GM12878 (cell line): Measurements from ENCODE around the gene ALDH1A2. TPM values are rescaled to one million over a fixed set of nuclear protein-coding genes. Genes with fewer than 3 reads are reported as not detected.

ENCODE experiments used
- BHLHE40 ChIP-seq, 2 experiments: fragments of 450-650 bp in 1 of 2; IDR thresholded peaks; 2 replicates each; pipeline ENCODE4 v1.6.1; 2011 to 2017; ENCODE audit warnings: low read depth in 2 of 2, borderline replicate concordance in 1 of 2, improper control_type of control experiment in 1 of 2, low read length in 1 of 2, mild to moderate bottlenecking in 1 of 2
- CBFB ChIP-seq: IDR thresholded peaks from 2 replicates; pipeline ENCODE4 v1.6.1; 2016; ENCODE audit warnings: antibody characterized with exemption, low read depth
- ETV6 ChIP-seq, 2 experiments: fragments of 450-650 bp in 1 of 2; IDR thresholded peaks in 1 of 2; conservative IDR thresholded peaks in 1 of 2; 2 replicates each; pipeline ENCODE4 v1.6.1; 2014; ENCODE audit warnings: antibody characterized with exemption in 1 of 2, borderline replicate concordance in 1 of 2, low read depth in 1 of 2, mild to moderate bottlenecking in 1 of 2, moderate library complexity in 1 of 2
- HDAC6 ChIP-seq: fragments of 200-600 bp; sonication (generic); IDR thresholded peaks from one replicate; pipeline ENCODE4 v1.8.0; 2017; ENCODE audit warnings: antibody characterized with exemption; ENCODE audit not compliant: unreplicated experiment
- LARP7 ChIP-seq: fragments of 450-650 bp; IDR thresholded peaks from 2 replicates; pipeline ENCODE4 v1.6.1; 2017; ENCODE audit warnings: mild to moderate bottlenecking
- MAX ChIP-seq: IDR thresholded peaks from 2 replicates; pipeline ENCODE4 v1.6.1; 2012; ENCODE audit warnings: low read depth, low read length, improper control_type of control experiment
- NR2C1 ChIP-seq: fragments of 450-650 bp; IDR thresholded peaks from 2 replicates; pipeline ENCODE4 v1.6.1; 2017; ENCODE audit warnings: antibody characterized with exemption, mild to moderate bottlenecking, moderate library complexity
- RAD21 ChIP-seq: IDR thresholded peaks from 2 replicates; pipeline ENCODE4 v1.6.1; 2011; ENCODE audit warnings: mild to moderate bottlenecking, low read depth, low read length, moderate library complexity; ENCODE audit not compliant: insufficient read depth
- RELA ChIP-seq: fragments of 450-650 bp; IDR thresholded peaks from 2 replicates; pipeline ENCODE4 v1.8.0; 2014; ENCODE audit warnings: borderline replicate concordance; ENCODE audit not compliant: partially characterized antibody
- RFX5 ChIP-seq: IDR thresholded peaks from 2 replicates; pipeline ENCODE4 v1.6.1; 2011; ENCODE audit warnings: low read depth, low read length, improper control_type of control experiment
- SKIL ChIP-seq: fragments of 450-650 bp; IDR thresholded peaks from 2 replicates; pipeline ENCODE4 v1.6.1; 2017; ENCODE audit warnings: mild to moderate bottlenecking, low read depth, inconsistent platforms; ENCODE audit not compliant: poor library complexity, severe bottlenecking
- SMC3 ChIP-seq: IDR thresholded peaks from 2 replicates; pipeline ENCODE4 v1.6.1; 2011; ENCODE audit warnings: low read length, improper control_type of control experiment, borderline replicate concordance
- TCF3 ChIP-seq: IDR thresholded peaks from 2 replicates; pipeline ENCODE4 v1.6.1; 2012; ENCODE audit warnings: low read depth, mild to moderate bottlenecking, low read length, borderline replicate concordance; ENCODE audit not compliant: insufficient read depth
- ZNF207 ChIP-seq: fragments of 450-650 bp; IDR thresholded peaks from 2 replicates; pipeline ENCODE4 v1.6.1; 2014; ENCODE audit warnings: antibody characterized with exemption, mild to moderate bottlenecking, borderline replicate concordance
- ZNF217 ChIP-seq: fragments of 450-650 bp; IDR thresholded peaks from 2 replicates; pipeline ENCODE4 v1.6.1; 2017; ENCODE audit warnings: antibody characterized with exemption, mild to moderate bottlenecking
- ZNF274 ChIP-seq: IDR thresholded peaks from one replicate; pipeline ENCODE4 v1.8.0; 2011; ENCODE audit not compliant: insufficient read length, insufficient read depth
- polyA plus RNA-seq, 11 experiments: library from polyadenylated mRNA; depleted of rRNA in 4 of 11; unstranded in 6 of 11; stranded (reverse) in 5 of 11; fragments of >200 nt; fragmentation: Nextera tagmentation in 4 of 11; fragmentation: Illumina TruSeq in 1 of 11; extraction: Ambion mirVana in 4 of 11; extraction: Trizol in 1 of 11; gene quantifications; 1 replicate in 1 of 11; 2 replicates in 10 of 11; pipeline versions ENCODE4 v1.2.1 to v1.2.3, GENCODE V29; 2011 to 2016; ENCODE audit warnings: inconsistent platforms in 2 of 11, missing spikeins in 2 of 11, low read depth in 1 of 11
- total RNA-seq, 4 experiments: library from RNA; depleted of rRNA in 3 of 4; stranded (reverse); fragments of >200 nt in 3 of 4; fragmentation: Illumina TruSeq in 1 of 4; extraction: Trizol in 1 of 4; gene quantifications; 2 replicates each; pipeline versions ENCODE4 v1.2.1 to v1.2.3, GENCODE V29; 2013 to 2021
- TF ChIP-seq, protein P1 (sequence below): fragments of 450-650 bp; formaldehyde crosslinking; IDR thresholded peaks from 2 replicates; pipeline ENCODE4 v1.4.0; 2022; ENCODE audit warnings: mild to moderate bottlenecking, moderate library complexity

ALDH1A2 gene
- total and polyA plus RNA-seq, 10 of the 15 experiments (the other 5 are each of a cell fraction or from before 2014, with no cell fraction given), result 0.06 to 0.92 (median 0.18) TPM; not detected in 5

- TF ChIP-seq MAX (no peak), RELA (no peak), SKIL (no peak), HDAC6 (no peak), SMC3 (peak; percentile 20; the same call in 1 of the 2 replicates), ZNF207 (no peak), LARP7 (no peak), TCF3 (no peak), ZNF217 (no peak), CBFB (no peak), ETV6 (conservative IDR thresholded peaks at IDR 0.05 in 1 of 2, IDR thresholded peaks at IDR 0.05 in 1 of 2; ENCODE audit: borderline replicate concordance in 1 of 2, low read depth in 1 of 2) (no peak), RFX5 (no peak), NR2C1 (no peak), BHLHE40 (IDR thresholded peaks at IDR 0.05; ENCODE audit: borderline replicate concordance in 1 of 2, low read depth in 2 of 2, low read length in 1 of 2) (no peak), RAD21 (0 out of 2 replicates have a peak, but pooled peaks have one; percentile 22), ZNF274 (no peak)
- TF ChIP-seq, protein P1, sequence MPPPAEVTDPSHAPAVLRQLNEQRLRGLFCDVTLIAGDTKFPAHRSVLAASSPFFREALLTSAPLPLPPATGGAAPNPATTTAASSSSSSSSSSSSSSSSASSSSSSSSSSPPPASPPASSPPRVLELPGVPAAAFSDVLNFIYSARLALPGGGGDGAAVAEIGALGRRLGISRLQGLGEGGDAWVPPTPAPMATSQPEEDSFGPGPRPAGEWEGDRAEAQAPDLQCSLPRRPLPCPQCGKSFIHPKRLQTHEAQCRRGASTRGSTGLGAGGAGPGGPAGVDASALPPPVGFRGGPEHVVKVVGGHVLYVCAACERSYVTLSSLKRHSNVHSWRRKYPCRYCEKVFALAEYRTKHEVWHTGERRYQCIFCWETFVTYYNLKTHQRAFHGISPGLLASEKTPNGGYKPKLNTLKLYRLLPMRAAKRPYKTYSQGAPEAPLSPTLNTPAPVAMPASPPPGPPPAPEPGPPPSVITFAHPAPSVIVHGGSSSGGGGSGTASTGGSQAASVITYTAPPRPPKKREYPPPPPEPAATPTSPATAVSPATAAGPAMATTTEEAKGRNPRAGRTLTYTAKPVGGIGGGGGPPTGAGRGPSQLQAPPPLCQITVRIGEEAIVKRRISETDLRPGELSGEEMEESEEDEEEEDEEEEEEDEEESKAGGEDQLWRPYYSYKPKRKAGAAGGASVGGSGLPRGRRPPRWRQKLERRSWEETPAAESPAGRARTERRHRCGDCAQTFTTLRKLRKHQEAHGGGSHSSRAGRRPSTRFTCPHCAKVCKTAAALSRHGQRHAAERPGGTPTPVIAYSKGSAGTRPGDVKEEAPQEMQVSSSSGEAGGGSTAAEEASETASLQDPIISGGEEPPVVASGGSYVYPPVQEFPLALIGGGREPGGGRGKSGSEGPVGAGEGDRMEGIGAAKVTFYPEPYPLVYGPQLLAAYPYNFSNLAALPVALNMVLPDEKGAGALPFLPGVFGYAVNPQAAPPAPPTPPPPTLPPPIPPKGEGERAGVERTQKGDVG, result no peak
- TF ChIP-seq, all 136 proteins: peak for 3
Measured at GRCh38 chr15:58066042-58066867, 744 bp upstream of the ALDH1A2 start (continued).
